ENCODE data around the gene CD79A.
A peak's percentile ranks its signal among the peaks of the same experiment; 100 is the strongest.

Gene CD79A

DNA sequence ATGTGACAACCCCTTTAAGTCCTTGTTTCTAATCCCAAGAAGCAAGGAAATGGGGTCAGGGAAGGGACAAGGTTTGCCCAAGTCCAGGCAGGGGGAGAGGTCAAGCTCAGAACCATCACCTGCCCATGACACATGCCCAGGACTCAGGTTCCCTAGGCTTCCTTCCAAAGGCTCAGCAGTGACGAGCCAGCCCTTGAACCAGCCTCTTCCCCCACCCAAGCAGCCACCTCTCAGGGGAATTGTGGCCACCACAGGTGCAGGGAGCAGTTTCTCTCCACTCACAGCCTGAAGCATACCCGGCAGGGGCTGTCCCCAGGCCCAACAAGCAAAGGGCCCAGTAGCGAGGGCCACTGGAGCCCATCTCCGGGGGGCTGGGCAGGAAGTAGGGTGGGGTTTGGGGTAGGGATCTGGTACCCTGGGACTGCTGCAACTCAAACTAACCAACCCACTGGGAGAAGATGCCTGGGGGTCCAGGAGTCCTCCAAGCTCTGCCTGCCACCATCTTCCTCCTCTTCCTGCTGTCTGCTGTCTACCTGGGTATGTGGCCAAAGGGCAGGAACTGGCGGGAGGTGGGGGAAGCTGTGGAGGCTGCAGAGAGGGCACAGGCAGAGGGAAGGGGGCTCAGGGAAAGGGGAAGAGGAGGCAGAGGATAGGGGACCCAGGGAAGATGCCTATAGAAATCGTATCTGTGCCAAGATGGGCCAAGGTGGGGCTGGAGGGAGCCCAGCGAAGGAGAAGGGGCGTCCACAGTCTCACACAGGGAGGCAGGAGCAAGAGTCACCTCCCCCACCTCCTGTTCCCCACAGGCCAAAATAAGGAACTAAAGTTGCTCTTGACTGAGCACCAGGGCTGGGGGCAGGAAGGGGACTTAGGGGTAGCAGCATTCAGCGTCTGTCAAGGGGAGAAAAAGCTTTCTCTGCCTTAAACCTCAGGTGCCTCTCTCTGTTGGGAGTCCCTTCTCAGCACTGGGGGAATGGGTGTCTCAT is at the start of gene CD79A:
Gene CD79A (plus strand): TSS at position 433 of the 986 bp plus-strand sequence. CDS start 26 bp downstream, at position 459.
- DNase-seq (ENCODE audit: low spot score): no peak

DNA sequence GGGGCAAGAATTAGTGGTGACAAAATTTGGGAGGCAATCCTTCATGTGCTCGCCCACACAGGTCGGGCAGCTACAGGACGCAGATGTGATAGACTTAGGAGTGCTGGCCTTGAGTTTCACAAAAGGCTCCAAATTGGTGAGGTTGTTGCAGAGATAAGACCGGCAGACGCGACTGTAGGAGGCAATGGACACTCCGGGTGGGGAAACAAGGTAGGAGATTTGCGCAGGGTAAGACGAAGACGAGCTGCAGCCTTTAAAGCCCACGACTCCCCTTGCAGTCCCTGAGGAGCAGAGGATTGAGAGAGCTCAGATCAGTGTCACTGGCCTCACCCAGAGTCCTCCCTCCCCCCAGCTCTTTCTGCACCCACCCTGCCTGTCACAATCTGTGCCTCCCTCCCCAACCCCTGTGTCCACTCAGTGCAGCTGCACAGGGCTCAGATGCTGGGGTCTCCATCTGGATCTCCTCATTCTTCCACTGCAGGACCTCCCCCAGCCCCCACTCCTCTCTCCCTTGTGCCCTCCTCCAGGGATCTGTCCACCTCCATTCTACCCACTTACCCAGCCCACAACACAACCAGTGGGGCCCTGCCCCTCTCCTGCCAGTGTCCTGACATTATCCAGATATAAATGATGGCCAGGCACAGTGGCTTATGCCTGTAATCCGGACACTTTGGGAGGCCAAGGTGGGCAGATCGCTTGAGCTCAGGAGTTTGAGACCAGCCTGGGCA is 38.9 kb upstream of the CD79A start:
- DNase-seq (ENCODE audit: low spot score): no peak

GRCh38 chr19:41839211-41839610 is 37.9 kb upstream of the CD79A start:
- DNase-seq (ENCODE audit: low spot score): no peak

DNA sequence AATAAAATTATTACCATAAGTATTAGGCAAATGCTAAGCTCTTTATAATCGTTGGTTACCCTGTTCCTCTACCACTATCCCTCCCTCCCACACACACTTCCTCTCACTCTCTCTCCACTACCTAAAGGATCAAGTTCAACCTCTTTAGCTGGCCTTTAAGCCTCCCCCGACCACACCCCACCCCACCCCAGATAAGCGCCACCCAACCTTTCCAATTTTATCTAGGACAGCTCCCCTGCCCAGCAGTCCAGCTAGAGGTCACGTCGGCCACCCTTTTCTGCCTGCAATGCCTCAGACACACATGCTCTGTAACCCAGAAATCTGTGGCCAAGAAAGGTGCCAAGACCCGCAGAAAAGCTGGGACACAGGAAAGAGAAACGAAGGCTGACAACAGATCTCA is 33.7 kb upstream of the CD79A start:
- no peak for DNase-seq (ENCODE audit: low spot score)

DNA sequence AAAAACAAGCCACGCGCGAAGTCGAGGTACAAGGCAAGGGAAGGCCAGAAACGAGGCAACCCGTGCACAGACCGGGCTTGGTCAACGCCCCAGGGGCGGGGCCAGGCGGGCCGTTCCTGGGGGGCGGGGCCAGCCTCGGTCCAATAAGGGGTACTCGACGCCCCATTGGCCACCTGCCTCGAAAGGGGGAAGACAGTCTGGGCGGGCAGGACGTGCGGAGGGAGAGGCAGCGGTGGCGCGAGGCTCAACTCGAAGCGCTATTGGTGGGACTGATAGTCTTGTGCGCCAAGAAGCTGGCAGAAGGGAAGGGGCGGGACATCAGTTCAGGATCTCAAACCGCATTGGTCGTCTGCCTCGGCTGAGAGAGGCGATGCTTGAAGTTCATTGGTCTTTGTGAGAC is 32.5 kb upstream of the CD79A start, which contains the start of gene LYPD4:
Gene LYPD4 (minus strand): TSS at position 83 of the 400 bp plus-strand sequence. CDS start 5,398 bp downstream, outside the sequence.
- DNase-seq (ENCODE audit: low spot score): no peak

GRCh38 chr19:41845001-41845050 is 32.3 kb upstream of the CD79A start, which contains the start of gene DMRTC2:
DMRTC2 (plus strand) TSS chr19:41845042; CDS start chr19:41847429, 2,387 bp downstream.
- DNase-seq (ENCODE audit: low spot score): no peak

DNA sequence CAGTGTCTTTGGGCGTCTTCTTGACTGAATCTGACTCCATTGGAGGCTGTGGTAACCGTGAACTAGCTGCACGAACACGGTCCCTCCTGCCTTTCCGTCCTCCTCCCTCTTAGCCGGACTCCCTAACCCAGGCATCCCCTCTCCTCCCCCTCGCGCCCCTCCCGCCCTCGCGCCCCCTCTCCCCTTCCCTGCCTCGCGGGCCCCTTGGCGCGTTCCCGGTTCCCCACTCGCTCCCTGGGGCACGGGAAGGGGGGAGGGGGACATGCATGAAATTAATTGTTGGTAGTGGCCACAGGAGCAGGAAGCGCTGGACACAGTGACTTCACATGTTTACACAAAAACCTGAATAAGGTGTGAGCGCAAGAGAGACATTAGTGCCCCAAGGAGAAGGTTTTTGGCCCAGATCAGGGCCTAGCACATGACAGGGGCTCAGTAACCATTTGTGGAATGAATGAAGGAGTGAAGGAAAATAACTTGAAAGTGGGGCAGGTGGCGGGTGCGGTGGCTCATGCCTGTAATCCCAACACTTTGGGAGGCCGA is 32.0 kb upstream of the CD79A start:
- no peak for DNase-seq (ENCODE audit: low spot score)

DNA sequence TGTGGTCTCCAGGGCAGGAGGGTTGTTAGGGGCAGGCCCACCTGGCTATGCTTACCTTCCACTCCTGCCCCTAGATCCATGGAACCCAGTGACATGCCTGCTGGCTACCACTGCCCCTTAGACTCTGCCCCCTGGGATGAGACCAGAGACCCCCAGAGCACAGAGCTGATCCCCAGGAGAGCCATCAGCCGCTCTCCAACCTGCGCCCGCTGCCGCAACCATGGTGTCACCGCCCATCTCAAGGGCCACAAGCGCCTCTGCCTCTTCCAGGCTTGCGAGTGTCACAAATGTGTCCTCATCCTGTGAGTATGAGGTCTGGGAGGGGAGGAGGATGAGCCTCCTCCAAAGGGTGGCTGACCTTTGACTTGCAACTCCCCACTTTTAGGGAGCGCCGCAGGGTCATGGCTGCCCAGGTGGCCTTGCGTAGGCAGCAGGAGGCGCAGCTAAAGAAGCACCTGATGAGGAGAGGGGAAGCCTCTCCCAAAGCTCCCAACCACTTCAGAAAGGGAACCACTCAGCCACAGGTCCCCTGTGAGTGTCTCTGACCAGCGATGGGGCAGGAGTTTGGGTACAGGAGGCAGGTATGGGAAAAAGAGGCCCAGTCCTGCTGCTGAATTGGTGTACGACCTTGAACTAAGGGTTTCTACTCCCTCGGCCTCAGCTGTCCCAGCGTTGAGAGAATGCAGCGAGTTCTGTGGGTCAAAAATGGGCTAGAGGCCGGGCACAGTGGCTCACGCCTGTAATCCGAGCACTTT is 29.6 kb upstream of the CD79A start:
- no peak for DNase-seq (ENCODE audit: low spot score)

- DNase-seq (ENCODE audit: low spot score): no peak
These were observed 28.4 kb upstream of the CD79A start for GRCh38 chr19:41848666-41849065.

GRCh38 chr19:41849067-41849466 is 28.0 kb upstream of the CD79A start:
- DNase-seq (ENCODE audit: low spot score): no peak

DNA sequence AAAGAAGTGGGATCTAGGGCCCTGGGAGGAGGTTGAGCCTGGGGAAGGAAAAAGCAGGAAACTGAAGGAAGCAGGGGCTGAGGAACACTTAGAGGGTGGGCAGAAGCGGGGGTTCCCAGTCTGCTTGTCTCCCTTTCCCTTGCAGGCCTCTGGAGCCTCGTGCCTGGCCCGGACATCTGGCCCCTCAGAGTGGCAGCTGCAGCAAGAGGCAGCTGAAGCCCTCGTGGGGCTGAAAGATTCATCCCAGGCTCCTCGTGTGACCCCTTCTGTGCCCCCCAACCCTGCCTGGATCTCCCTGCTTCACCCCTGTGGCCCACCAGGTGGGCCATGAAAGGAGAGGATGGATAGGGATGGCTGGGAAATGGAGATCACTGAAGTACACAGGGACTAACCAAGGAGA is 26.7 kb upstream of the CD79A start:
- DNase-seq (ENCODE audit: low spot score): no peak

DNA sequence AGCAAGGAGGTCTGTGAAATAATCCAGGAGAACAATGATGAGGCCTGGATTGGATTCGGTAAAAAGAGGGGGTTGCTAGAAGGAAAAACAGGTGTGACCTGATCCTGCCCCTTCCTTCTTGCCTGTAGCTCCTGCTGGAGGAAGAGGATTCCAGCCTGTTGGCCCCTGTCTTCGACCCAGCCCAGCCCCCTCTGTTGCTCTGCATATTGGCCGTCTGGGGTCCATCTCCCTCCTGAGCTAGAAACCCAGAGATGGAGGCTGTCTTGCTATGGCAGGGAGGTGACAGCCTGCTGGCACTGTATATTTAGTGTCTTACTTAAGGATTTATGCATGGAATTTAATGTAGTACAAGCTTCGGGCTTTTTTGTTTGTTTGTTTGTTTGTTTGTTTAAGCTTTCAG is 25.6 kb upstream of the CD79A start:
- DNase-seq (ENCODE audit: low spot score): no peak

DNA sequence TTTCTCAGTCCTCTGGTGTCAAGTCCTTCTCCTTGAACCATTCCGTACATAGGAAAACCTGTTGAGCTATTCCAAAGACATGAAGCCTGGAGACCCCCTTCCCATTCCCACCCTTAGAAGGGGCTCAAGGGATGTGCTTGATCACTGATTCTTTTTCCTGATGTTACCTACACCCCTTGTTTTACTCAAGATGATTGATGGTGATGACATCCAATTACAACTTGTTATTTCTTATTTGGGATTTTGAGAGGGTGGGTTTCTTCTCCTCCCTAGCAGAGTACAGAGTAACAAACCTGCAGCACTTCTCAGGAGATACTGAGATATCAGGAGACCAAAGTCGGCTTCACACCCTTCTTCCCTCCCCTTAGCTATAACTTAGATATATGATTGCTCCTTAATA is 23.7 kb upstream of the CD79A start:
- DNase-seq (ENCODE audit: low spot score): no peak

- no peak for DNase-seq (ENCODE audit: low spot score)
These were observed 23.3 kb upstream of the CD79A start for GRCh38 chr19:41853768-41854167.

GRCh38 chr19:41859213-41859617 is 17.9 kb upstream of the CD79A start:
- DNase-seq (ENCODE audit: low spot score): no peak

DNA sequence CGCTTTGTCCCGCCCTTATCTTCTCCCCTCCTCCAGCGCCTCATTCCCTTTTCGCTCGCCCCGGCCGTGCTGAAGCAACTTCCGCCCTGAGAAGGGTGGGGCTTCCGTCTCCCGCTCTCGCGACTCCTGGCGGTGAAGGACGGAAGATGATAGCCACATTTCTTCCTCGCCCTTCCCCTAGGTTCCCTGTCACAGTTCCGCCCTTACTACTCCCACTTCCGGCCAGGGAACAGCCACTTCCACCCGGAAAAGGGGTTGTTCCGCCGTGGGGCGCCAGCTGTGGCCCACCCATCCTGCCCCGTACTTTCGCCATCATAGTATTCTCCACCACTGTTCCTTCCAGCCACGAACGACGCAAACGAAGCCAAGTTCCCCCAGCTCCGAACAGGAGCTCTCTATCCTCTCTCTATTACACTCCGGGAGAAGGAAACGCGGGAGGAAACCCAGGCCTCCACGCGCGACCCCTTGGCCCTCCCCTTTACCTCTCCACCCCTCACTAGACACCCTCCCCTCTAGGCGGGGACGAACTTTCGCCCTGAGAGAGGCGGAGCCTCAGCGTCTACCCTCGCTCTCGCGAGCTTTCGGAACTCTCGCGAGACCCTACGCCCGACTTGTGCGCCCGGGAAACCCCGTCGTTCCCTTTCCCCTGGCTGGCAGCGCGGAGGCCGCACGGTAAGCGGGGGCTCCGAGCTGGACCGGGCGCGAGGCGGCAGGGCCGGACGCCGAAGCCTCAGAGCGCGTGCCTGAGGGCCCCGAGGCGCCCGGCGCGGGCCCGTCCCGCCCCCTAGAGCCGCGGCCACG is 17.3 kb upstream of the CD79A start, which contains the start of gene RPS19:
Gene RPS19 (plus strand): TSS at position 638 of the 801 bp plus-strand sequence. CDS start 520 bp downstream, outside the sequence.
- peak; percentile 98 for DNase-seq (ENCODE audit: low spot score)

- no peak for DNase-seq (ENCODE audit: low spot score)
These were observed 16.5 kb upstream of the CD79A start for GRCh38 chr19:41860419-41861115.

- no peak for DNase-seq (ENCODE audit: low spot score)
These were observed 15.8 kb upstream of the CD79A start for GRCh38 chr19:41861116-41861768.

DNA sequence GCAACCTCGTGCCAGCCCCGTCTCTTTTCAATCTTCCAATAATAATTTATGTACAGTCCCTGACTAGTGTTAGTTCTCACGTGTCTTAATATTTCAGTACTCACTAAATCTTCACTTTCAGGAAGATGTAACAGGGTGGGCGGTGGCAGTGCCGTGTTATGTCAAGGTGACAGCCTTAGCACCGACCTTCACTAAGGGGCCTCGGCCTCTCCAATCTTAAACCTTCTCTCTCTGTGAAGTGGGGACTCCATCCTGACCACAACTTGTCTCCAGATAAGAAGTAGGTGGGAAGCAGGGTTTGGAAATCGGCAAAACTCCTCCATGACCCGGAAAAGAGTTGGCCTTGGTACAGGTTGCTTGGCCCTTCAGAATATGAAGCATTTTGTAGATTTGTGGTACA is 15.2 kb upstream of the CD79A start:
- no peak for DNase-seq (ENCODE audit: low spot score)

DNA sequence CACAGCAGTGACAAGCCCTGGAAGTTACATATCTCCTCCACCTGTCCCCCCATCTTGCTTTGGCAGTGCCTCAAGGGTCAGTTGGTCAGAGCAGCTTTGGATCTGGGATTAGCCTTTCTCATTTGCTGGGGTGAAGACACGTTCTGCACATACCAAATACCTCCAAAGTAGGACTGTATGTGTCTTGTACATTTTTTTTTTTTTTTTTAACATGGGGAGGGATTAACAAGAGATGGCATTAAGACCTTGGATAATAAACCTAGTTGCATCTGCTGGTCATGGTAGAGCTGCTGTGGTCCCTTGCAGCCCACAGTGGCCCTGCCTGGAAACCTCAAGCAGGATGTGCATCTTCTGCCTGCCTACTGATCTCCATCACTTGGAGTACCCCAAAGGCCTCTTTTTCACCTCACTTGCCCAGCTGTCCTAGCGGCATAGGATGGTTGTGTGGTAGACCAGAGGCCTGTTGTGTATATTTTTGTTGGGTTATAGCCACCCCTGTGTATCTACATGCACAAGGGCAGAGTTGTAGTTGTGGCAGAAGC is 14.6 kb upstream of the CD79A start:
- DNase-seq (ENCODE audit: low spot score): no peak
